ENCODE measurements around the gene ACOXL. TPM values are rescaled to one million over a fixed set of nuclear protein-coding genes. Genes with fewer than 3 reads are reported as not detected.
A peak's percentile ranks its signal among the peaks of the same experiment; 100 is the strongest.

Gene ACOXL
- polyA plus RNA-seq, 4 donors: 0.06 to 0.56 TPM; not detected in 2

GRCh38 chr2:111157071-111157661 is 424.8 kb downstream of the ACOXL start:
- no peak for DNase-seq
- Histone ChIP-seq H3K9me3 (ENCODE audit: control insufficient read depth in 2 of 2, insufficient read depth in 1 of 2, low read depth in 1 of 2, low read length in 1 of 2) (no peaks in the 10 kb centered on the region), H3K36me3 (ENCODE audit: control insufficient read depth in 3 of 3, insufficient read depth in 2 of 3, low read depth in 1 of 3, low read length in 3 of 3) (peaks cover 4 to 62% (median 10%) of the 10 kb centered on the region in 3 donors), H3K27me3 (ENCODE audit: control insufficient read depth in 3 of 3, insufficient read depth in 3 of 3, low read length in 3 of 3) (no peaks in the 10 kb centered on the region), H3K4me1 (ENCODE audit: control insufficient read depth in 3 of 3, insufficient read depth in 2 of 3, low read depth in 1 of 3, low read length in 2 of 3) (peaks cover 0 to 11% (median 0%) of the 10 kb centered on the region in 3 donors), H3K4me3 (ENCODE audit: low read depth in 1 of 3, low read length in 3 of 3) (no peak overlapping the region), H3K27ac (ENCODE audit: low read depth in 1 of 3, low read length in 2 of 3) (peak overlapping the region in 1 of 3 donors; percentile 61)
- FAIRE-seq: no peak
- WGBS, 3 donors: 68 to 73% (median 68%) methylated on average over 5 of the region's 5 CpGs

DNA sequence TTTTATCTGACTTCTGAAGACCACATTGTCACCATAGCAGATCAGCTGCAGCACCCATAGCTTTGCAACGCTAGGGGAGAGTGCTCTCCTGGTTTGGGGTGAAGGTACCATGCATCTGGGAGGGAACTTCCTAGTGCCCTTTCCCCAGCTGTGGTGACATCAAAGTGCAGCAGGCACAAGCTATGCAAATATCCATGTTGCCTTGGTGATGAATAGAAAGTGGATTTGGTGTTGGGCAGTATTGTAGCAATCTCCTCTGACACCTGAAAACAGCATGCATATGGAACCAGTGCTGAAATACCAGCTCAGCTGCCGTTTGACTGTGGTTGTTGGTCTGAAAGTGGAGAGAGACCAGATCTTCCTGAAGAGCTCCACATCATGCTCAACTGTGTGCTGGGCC is 425.4 kb downstream of the ACOXL start:
- Histone ChIP-seq H3K9me3 (ENCODE audit: control insufficient read depth in 2 of 2, insufficient read depth in 1 of 2, low read depth in 1 of 2, low read length in 1 of 2) (no peaks in the 10 kb centered on the region), H3K4me3 (ENCODE audit: low read depth in 1 of 3, low read length in 3 of 3) (no peak overlapping the region), H3K27me3 (ENCODE audit: control insufficient read depth in 3 of 3, insufficient read depth in 3 of 3, low read length in 3 of 3) (no peaks in the 10 kb centered on the region), H3K27ac (ENCODE audit: low read depth in 1 of 3, low read length in 2 of 3) (peak overlapping the region in 1 of 3 donors; percentile 61), H3K36me3 (ENCODE audit: control insufficient read depth in 3 of 3, insufficient read depth in 2 of 3, low read depth in 1 of 3, low read length in 3 of 3) (peaks cover 4 to 61% (median 10%) of the 10 kb centered on the region in 3 donors), H3K4me1 (ENCODE audit: control insufficient read depth in 3 of 3, insufficient read depth in 2 of 3, low read depth in 1 of 3, low read length in 2 of 3) (peaks cover 0 to 14% (median 0%) of the 10 kb centered on the region in 3 donors)
- 70 to 78% (median 76%) methylated on average over 2 of the region's 2 CpGs for WGBS, 3 donors
- FAIRE-seq: no peak
- DNase-seq: no peak

DNA sequence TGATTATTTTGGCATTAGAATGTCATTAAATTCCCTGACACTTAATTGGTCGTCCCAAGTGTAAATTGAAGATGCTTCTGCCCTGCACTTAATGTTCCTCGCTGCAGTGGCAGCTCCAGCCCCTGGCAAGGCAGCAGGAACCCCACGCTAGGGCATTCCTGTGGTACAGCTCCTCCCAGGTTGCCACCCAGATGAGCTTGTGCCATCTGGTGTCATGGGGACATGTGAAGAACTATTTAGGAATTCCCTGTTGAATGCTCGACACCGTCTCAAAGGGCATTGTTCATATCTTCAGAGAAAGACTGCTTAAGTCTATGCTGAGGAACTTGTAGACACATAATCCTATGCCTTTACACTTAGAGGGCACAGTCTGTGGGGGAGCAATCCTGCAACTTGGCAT is 427.3 kb downstream of the ACOXL start:
- H3K4me1 ChIP-seq (ENCODE audit: control insufficient read depth in 3 of 3, insufficient read depth in 2 of 3, low read depth in 1 of 3, low read length in 2 of 3): peaks cover 0 to 19% (median 0%) of the 10 kb centered on the region in 3 donors
- FAIRE-seq (no peak), DNase-seq (no peak)
- H3K36me3 ChIP-seq (ENCODE audit: control insufficient read depth in 3 of 3, insufficient read depth in 2 of 3, low read depth in 1 of 3, low read length in 3 of 3): peaks cover 4 to 58% (median 6%) of the 10 kb centered on the region in 3 donors
- H3K27ac ChIP-seq (ENCODE audit: low read depth in 1 of 3, low read length in 2 of 3): no peak overlapping the region
- H3K9me3 ChIP-seq (ENCODE audit: control insufficient read depth in 2 of 2, insufficient read depth in 1 of 2, low read depth in 1 of 2, low read length in 1 of 2): no peaks in the 10 kb centered on the region
- H3K27me3 ChIP-seq (ENCODE audit: control insufficient read depth in 3 of 3, insufficient read depth in 3 of 3, low read length in 3 of 3): no peaks in the 10 kb centered on the region
- no peak overlapping the region for H3K4me3 ChIP-seq (ENCODE audit: low read depth in 1 of 3, low read length in 3 of 3)
- WGBS, 3 donors: 92 to 98% (median 95%) methylated on average over 5 of the region's 5 CpGs

DNA sequence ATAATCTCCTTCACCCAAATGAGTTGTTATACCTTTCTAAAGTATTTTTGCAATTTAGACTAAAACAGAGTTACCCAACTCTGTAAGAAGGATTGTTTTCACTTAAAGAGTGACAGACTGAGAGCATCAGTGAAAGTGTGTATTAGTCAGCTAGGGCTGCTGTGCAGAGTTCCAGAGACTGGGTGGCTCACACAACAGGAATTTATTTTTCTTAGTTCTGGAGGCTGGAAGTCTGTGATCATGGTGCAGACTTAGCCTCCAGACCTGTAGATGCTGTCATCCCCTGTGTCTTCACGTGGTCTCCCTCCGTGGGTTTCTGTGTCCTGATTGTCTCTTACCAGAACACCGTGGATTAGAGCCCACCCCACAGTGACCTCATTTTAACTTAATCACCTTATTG is 428.4 kb downstream of the ACOXL start:
- peaks cover 0 to 19% (median 0%) of the 10 kb centered on the region in 3 donors for H3K4me1 ChIP-seq (ENCODE audit: control insufficient read depth in 3 of 3, insufficient read depth in 2 of 3, low read depth in 1 of 3, low read length in 2 of 3)
- no peak overlapping the region for H3K4me3 ChIP-seq (ENCODE audit: low read depth in 1 of 3, low read length in 3 of 3)
- H3K27ac ChIP-seq (ENCODE audit: low read depth in 1 of 3, low read length in 2 of 3): no peak overlapping the region
- 94 to 97% (median 94%) methylated on average over 3 of the region's 3 CpGs for WGBS, 3 donors
- H3K9me3 ChIP-seq (ENCODE audit: control insufficient read depth in 2 of 2, insufficient read depth in 1 of 2, low read depth in 1 of 2, low read length in 1 of 2): no peaks in the 10 kb centered on the region
- FAIRE-seq (no peak), DNase-seq (no peak)
- no peaks in the 10 kb centered on the region for H3K27me3 ChIP-seq (ENCODE audit: control insufficient read depth in 3 of 3, insufficient read depth in 3 of 3, low read length in 3 of 3)
- peaks cover 4 to 55% (median 6%) of the 10 kb centered on the region in 3 donors for H3K36me3 ChIP-seq (ENCODE audit: control insufficient read depth in 3 of 3, insufficient read depth in 2 of 3, low read depth in 1 of 3, low read length in 3 of 3)

DNA sequence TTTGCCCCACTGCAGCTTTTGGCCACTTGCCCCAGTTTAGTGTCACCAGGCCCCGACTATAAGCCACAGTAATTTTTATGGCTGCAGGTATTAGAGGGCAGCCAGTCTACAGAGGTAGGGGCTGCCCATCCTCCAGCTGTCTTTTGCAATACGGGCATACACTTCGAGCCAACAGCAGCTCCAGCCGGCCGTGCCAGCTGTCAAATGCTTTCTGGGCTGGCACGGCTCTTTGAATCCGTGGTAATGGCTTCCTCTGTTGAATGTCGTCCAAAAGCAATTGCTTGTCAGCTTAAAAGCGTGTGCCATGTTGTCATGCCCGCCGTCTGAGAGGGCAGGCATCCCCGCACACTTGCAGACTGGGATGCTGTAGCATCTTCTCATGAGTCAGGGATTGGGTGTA is 429.6 kb downstream of the ACOXL start:
- peaks cover 0 to 19% (median 0%) of the 10 kb centered on the region in 3 donors for H3K4me1 ChIP-seq (ENCODE audit: control insufficient read depth in 3 of 3, insufficient read depth in 2 of 3, low read depth in 1 of 3, low read length in 2 of 3)
- H3K36me3 ChIP-seq (ENCODE audit: control insufficient read depth in 3 of 3, insufficient read depth in 2 of 3, low read depth in 1 of 3, low read length in 3 of 3): peaks cover 4 to 56% (median 6%) of the 10 kb centered on the region in 3 donors
- peak in 1 of 2 donors; percentile 32 for DNase-seq
- WGBS, 3 donors: 24 to 75% (median 56%) methylated on average over 12 of the region's 12 CpGs
- FAIRE-seq: no peak
- H3K4me3 ChIP-seq (ENCODE audit: low read depth in 1 of 3, low read length in 3 of 3): no peak overlapping the region
- H3K27me3 ChIP-seq (ENCODE audit: control insufficient read depth in 3 of 3, insufficient read depth in 3 of 3, low read length in 3 of 3): no peaks in the 10 kb centered on the region
- no peak overlapping the region for H3K27ac ChIP-seq (ENCODE audit: low read depth in 1 of 3, low read length in 2 of 3)
- H3K9me3 ChIP-seq (ENCODE audit: control insufficient read depth in 2 of 2, insufficient read depth in 1 of 2, low read depth in 1 of 2, low read length in 1 of 2): no peaks in the 10 kb centered on the region

DNA sequence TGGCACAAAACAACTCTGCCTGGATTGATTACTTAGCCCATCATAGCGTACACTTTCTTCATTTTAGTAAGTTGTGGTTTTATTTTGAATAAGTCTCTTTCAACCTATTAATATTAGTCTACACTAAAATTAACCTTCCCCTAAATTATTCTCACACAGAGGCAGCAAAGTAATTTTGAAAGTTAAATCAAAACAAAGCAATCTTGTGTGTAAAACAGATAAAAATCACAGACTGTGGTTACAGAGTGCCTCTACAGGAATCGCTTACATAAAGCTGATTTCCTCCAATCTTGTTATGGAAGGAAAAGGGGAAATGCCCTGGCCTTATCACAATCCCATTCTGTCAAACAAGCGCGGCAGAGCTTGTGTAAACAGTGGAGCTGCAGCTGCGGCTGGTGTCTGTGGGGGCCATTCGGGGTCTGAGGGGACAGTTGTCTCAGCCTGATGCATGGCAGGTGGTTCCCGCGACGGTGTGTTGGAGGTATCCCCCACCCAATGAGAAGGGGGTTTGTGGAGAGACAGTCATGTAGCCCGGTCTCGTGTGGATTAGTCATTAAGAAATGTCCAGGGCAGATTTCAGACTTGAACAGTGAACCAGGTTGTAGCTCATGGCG is 430.5 kb downstream of the ACOXL start:
- H3K36me3 ChIP-seq (ENCODE audit: control insufficient read depth in 3 of 3, insufficient read depth in 2 of 3, low read depth in 1 of 3, low read length in 3 of 3): peaks cover 4 to 60% (median 6%) of the 10 kb centered on the region in 3 donors
- WGBS, 3 donors: 17 to 28% (median 21%) methylated on average over 12 of the region's 12 CpGs
- FAIRE-seq (no peak), DNase-seq (peak in 1 of 2 donors; percentile 72)
- H3K4me3 ChIP-seq (ENCODE audit: low read depth in 1 of 3, low read length in 3 of 3): no peak overlapping the region
- no peaks in the 10 kb centered on the region for H3K27me3 ChIP-seq (ENCODE audit: control insufficient read depth in 3 of 3, insufficient read depth in 3 of 3, low read length in 3 of 3)
- no peaks in the 10 kb centered on the region for H3K9me3 ChIP-seq (ENCODE audit: control insufficient read depth in 2 of 2, insufficient read depth in 1 of 2, low read depth in 1 of 2, low read length in 1 of 2)
- H3K27ac ChIP-seq (ENCODE audit: low read depth in 1 of 3, low read length in 2 of 3): peak overlapping the region in 1 of 3 donors; percentile 45
- H3K4me1 ChIP-seq (ENCODE audit: control insufficient read depth in 3 of 3, insufficient read depth in 2 of 3, low read depth in 1 of 3, low read length in 2 of 3): peaks cover 0 to 19% (median 0%) of the 10 kb centered on the region in 3 donors

DNA sequence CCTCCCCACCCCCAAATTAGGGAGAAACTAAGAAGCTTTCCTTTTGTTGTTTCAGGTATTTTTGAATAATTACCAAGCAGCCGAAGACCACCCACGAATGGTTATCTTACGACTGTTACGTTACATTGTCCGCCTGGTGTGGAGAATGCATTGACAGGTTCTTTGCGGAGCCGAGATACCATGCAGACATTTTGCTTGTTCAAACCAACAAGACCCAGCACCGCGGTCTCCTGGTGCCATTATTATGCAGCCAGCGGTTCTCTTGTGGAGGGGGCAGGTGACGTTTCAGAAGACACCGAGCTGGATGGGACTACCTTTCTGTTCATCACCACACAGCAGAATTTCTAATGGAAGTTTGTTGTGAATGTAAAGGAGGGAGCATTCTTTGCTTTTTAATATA is 431.7 kb downstream of the ACOXL start:
- DNase-seq (no peak), FAIRE-seq (no peak)
- Histone ChIP-seq H3K4me1 (ENCODE audit: control insufficient read depth in 3 of 3, insufficient read depth in 2 of 3, low read depth in 1 of 3, low read length in 2 of 3) (peaks cover 0 to 24% (median 2%) of the 10 kb centered on the region in 3 donors), H3K36me3 (ENCODE audit: control insufficient read depth in 3 of 3, insufficient read depth in 2 of 3, low read depth in 1 of 3, low read length in 3 of 3) (peaks cover 4 to 52% (median 6%) of the 10 kb centered on the region in 3 donors), H3K9me3 (ENCODE audit: control insufficient read depth in 2 of 2, insufficient read depth in 1 of 2, low read depth in 1 of 2, low read length in 1 of 2) (no peaks in the 10 kb centered on the region), H3K27me3 (ENCODE audit: control insufficient read depth in 3 of 3, insufficient read depth in 3 of 3, low read length in 3 of 3) (no peaks in the 10 kb centered on the region), H3K4me3 (ENCODE audit: low read depth in 1 of 3, low read length in 3 of 3) (no peak overlapping the region), H3K27ac (ENCODE audit: low read depth in 1 of 3, low read length in 2 of 3) (no peak overlapping the region)
- WGBS, 3 donors: 92 to 98% (median 97%) methylated on average over 12 of the region's 12 CpGs

- Histone ChIP-seq H3K4me3 (ENCODE audit: low read depth in 1 of 3, low read length in 3 of 3) (no peak overlapping the region), H3K9me3 (ENCODE audit: control insufficient read depth in 2 of 2, insufficient read depth in 1 of 2, low read depth in 1 of 2, low read length in 1 of 2) (no peaks in the 10 kb centered on the region), H3K4me1 (ENCODE audit: control insufficient read depth in 3 of 3, insufficient read depth in 2 of 3, low read depth in 1 of 3, low read length in 2 of 3) (peaks cover 0 to 23% (median 2%) of the 10 kb centered on the region in 3 donors), H3K27ac (ENCODE audit: low read depth in 1 of 3, low read length in 2 of 3) (no peak overlapping the region), H3K36me3 (ENCODE audit: control insufficient read depth in 3 of 3, insufficient read depth in 2 of 3, low read depth in 1 of 3, low read length in 3 of 3) (peaks cover 4 to 42% (median 4%) of the 10 kb centered on the region in 3 donors), H3K27me3 (ENCODE audit: control insufficient read depth in 3 of 3, insufficient read depth in 3 of 3, low read length in 3 of 3) (no peaks in the 10 kb centered on the region)
- DNase-seq (no peak), FAIRE-seq (no peak)
- WGBS, 3 donors: 73 to 95% (median 88%) methylated on average over 7 of the region's 7 CpGs
Observed at GRCh38 chr2:111165084-111165483, 432.7 kb downstream of the ACOXL start.

Measured in small intestine (tissue), 7 donors.